HG03378 (cell line): ENCODE measurements around the gene DHCR24.

Experiments used
- ATAC-seq: cut with Tn5 transposase; IDR thresholded peaks from one replicate; pipeline ENCODE4 v1.9.1; 2021; ENCODE audit warnings: mild to moderate bottlenecking, moderate library complexity; ENCODE audit not compliant: unreplicated experiment

DHCR24 gene

DNA sequence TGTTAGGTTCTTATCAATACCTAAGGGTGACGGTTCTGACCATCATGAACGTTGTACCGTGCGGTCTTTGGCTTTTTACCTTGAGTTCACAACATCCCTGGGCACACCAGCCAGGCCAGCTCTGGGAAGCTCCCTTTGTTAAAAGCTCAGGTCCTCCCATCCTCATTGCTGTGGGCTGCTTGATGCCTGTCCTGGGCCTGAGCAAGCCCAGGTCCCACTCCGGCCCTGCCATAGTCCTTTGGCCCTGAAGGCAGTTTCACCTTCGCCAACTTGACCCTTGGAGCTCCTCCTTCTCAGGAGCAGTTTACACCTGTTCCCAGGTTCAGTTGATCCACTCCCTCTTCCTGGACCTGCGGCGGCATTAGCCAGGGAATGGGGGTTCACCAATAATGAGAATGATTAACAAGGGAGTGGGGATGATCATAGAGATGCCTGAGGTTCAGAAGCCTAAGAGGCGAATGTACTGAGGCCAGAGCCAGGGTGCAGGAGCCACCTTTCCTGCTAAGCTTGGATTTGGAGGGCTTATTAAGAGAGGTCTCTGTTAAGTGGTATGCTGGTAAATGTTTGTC, 40.2 kb downstream of the DHCR24 start:
- ATAC-seq: no peak

DNA sequence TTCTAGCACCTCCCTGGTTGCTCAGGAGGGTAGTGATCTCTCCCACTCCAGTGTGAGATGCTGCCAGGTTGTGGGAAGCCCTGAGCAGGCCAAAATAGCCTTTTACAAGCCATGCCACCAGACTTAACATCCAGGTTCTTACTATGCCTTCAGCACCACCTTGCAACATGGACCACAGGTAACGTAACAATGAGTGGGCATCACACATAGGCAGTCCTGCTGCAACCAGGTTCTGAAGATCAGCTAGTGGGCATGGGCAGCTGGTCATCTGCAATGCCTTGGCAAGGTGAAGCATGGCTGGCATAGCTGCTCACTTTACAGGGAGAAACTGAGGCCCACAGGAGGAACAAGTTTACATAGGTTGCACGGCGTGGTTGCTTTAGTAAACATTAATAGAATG, 40.7 kb downstream of the DHCR24 start:
- no peak for ATAC-seq

DNA sequence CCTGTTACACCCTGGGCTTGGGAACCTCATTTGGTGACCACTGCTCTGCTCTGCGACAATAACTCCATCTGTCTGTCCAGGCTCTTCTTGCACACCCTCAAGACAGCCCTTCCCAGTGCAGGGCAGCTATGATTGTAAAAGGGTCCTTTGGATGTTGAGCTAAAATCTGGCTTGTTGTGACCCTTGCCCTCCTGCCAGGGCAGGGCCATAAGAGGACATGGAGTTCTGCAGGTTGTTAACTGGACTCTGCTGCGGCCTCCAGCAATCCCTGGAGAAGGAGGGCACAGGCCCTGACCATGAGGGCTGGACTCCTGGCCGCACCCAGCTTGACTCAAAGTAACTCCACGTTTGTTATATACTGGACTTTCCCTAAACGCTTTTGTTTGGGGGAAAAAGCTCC, 41.2 kb downstream of the DHCR24 start:
- no peak for ATAC-seq

DNA sequence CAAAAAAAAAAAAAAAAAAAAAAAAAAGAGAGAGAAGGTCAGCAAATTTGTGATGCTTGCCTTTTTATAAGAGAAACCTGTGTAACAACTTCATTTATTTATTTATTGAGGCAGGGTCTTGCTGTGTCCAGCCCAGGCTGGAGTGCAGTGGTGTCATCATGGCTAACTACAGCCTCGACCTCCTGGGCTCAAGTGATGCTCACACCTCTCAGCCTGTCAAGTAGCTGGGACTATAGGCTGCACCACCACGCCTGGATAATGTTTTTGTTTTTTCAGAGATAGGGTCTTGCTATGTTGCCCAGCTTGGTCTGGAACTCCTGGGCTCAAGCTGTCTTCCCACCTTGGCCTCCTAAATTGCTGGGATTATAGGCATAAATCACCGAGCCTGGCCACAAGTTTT, 42.4 kb downstream of the DHCR24 start:
- no peak for ATAC-seq

DNA sequence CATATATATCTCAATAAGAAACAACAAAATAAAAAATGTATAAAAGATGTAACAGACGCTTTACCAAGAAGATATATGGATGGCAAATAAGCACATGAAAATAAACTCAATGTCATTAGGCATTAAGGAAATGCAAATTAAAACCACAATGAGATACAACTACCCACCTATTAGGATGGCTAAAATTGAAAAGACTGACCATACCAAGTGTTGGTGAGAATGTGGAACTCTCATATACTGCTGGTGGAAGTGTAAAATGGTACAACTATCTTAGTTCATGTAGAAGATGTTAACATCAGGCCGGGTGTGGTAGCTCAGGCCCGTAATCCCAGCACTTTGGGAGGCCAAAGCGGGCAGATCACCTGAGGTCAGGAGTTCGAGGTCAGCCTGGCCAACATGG, 43.5 kb downstream of the DHCR24 start:
- ATAC-seq: no peak

DNA sequence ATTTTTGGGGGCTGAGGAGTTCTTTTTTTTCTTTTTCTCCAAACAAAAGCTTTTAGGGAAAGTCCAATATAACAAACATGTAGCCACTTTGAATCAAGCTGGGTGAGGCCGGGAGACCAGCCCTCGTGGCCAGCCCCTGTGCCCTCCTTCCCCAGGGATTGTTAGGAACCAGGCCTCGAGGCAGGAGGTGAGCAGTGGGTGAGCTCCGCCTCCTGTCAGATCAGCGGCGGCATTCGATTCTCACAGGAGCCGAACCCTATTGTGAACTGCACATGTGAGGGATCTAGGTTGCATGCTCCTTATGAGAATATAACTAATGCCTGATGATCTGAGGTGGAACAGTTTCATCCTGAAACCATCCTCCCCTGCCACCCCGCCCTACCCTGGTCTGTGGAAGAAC, 44.0 kb downstream of the DHCR24 start:
- ATAC-seq: no peak

DNA sequence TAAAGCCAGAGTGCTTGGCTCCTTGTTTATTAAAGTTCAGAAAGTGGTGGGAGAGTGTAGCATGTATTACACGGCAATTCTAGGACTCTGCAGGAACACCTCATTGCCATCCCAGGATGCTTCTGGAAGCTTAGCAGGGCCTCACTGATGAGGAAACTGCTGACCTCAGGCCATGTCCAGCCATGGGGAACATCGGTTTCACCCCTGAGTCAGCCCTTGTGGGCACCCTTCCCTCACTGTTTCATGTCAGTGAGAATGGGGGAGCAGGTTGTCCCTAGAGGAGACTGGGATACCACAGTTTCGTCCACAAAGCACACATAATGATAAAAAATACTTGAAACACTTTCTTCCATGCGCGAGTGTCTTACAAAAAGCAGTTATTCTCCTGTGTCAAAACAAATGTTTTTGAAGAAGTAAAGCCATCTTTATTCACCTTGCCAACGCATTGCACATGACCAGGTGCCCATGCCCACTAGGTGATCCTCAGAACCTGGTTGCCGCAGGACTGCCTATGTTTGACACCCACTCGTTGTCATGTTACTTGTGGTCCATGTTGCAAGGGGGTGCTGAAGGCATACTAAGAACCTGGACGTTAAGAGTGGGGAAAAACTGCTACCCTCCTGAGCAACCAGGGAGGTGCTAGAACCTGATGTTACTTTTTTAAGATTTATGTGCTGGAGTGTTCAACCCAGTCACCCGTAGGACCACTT, 44.6 kb downstream of the DHCR24 start:
- ATAC-seq: no peak

DNA sequence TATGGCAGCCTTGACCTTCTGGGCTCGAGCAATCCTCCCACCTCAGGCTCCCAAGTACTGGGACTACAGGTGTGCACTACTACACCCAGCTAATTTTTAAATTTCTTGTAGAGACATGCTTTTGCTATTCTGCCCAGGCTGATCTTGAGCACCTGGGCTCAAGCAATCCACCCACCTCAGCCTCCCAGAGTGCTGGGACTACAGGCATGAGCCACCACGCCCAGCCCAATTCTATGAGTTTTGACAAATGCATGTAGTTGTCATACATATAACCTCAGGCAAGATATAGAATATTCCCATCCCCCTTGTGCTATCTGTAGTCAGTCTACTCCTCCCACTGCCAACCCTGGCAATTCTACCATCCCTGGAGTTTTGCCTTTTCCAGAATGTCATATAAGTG, 47.2 kb downstream of the DHCR24 start:
- no peak for ATAC-seq

DNA sequence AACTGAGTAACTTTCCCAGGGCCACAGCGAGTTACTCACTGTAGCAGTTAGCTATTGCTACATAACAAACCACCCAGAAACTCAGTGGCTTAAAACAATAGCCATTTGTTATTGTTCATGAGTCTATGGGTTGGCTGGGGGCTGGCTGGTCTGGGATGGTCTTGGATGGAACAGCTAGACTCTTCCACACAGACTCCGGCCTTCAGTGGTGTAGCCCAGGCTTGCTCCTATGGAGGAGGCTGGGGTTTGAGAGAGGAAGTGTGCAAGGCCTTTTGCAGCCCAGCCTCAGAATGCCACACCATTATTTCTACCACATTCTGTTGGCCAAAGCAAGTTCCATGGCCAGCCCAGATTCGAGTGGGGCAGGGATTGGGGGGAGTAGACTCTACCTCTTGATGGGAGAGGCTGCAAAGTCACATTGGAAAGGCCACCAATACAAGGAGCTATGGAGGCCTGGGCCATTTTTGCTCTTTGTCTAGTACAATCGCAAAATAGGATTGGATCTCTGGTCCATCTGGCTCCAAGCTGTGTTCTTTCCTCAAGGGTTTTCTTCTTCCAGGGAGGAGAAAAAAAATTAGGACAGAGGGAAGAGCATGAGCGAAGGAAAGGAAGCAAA, 48.3 kb downstream of the DHCR24 start:
- ATAC-seq: no peak

DNA sequence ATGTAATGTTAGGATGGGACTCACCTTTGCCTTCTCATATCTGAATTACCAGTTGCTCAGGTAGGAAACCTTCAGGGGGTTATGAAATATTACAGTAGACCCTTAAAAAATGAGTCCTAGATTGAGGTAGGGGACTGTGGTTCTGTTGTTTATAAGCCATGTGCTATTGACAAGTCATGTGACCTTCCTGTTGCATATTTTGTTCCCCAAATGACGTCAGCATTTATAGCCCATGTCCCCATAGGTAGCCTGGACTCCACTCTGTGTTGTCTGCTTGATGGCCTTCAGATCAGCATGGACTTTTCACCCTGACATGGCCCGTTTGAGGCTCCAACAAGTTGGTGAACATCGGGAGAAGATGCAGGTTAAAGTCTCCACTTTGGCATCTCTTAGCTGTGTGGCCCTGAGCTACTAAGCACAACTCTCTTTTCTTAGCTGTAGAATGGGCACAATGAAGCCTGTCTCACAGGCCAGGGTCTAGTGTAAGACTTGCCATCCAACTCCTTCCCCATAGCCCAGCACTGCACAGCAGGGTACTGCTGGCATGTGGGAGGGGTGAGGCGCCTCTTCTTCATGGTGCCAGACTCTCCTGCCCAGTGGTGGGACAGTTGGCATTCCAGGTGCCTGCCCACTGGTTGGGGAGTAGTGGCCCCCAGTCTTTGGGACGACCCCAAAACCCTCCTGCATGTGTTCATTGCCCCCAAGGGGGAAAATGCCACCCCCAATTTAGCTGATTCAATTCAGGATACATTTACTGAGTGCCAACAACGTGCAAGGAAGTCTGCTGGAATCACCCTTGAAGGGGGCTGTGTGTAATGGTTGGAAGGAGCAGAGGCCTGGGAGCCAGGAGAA, 49.8 kb downstream of the DHCR24 start:
- no peak for ATAC-seq

DNA sequence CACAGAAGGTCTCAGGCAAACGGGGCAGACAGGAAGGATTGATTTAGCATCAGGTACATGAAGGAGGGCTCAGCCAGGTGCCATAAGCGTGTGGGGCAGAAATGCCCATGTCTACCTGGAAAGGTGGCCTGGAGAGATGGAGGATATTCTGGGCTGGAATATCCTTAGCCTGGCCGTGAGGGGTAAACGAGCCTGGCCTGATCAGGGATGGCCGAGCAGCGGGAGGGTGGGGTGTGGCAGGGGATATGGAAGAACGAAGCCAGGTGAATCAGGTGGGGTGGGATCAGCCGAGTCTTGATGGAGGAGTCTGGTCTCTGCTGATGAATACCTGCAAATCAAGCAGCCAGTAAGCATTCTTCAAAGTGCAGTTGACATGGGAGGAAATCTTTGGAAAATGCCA, 50.4 kb downstream of the DHCR24 start:
- ATAC-seq: no peak

DNA sequence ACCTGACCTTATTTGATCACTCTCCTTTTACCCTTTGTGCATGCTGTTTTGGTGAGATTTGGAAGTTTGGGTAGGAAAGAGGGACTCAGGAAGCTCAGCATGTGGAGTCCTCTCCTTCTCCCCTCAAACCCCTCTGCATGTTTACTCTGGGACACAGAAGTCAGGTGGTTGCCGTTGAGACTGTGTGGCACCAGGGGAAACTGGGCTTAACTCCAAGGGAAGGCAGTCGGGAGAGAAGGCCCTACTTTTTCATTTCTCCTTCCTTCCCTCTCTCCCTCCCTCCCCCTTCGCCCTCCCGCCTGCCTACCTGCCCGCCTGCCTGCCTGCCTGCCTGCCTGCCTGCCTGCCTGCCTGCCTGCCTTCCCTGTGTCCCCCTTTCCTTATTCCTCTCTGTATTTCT, 51.0 kb downstream of the DHCR24 start:
- no peak for ATAC-seq

DNA sequence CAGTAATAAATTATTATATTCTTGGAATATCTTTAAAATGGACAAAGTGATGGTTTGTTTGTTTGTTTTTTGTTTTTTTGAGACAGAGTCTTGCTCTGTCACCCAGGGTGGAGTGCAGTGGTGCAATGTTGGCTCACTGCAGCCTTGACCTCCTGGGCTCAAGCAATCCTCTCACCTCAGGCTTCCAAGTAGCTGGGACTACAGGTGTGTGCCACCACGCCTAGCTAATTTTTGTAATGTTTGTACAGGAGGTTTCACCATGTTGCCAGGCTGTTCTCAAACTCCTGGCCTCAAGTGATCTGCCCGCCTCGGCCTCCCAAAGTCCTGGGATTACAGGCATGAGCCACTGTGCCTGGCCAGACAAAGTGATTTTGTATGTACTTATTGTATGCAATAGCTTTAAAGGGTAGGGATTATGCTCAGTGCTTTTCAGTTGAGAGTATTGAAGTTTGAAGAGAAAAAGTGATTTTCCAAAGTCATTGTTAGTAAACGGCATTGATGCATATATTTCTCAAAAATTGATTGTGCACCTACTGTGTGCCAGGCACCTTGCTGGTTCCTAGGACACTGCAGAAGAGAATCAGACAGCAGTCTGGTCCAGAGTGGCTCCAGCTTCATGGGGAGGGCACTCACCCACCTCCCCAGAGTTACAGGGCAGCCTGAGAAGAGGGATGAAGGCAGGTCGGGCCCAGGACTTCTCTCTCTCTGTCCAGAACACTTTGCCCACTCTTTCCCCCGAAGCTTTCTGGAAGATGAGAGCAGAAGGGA, 51.7 kb downstream of the DHCR24 start:
- ATAC-seq: no peak

DNA sequence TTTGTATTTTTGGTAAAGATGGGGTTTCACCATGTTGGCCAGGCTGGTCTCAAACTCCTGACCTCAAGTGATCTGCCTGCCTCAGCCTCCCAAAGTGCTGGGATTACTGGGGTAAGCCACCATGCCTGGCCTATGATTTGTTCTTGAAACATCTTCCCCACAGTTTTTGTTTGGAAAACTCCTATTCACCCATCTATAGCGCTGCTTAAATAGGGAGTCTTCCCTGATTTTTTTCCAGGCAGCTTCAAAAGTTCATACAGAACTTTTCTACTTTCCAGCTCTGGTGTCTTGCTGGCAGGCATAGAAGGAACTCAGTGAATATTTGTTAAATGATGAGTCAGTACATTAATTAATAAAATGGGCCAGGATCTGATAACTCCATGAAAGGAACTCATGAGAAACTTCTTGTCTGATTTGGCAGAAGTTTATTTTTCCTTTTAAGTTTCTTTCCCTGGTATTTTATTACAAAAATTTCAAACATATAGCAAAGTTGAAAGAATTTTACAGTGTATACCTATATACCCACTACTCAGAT, 52.9 kb downstream of the DHCR24 start:
- ATAC-seq: no peak

DNA sequence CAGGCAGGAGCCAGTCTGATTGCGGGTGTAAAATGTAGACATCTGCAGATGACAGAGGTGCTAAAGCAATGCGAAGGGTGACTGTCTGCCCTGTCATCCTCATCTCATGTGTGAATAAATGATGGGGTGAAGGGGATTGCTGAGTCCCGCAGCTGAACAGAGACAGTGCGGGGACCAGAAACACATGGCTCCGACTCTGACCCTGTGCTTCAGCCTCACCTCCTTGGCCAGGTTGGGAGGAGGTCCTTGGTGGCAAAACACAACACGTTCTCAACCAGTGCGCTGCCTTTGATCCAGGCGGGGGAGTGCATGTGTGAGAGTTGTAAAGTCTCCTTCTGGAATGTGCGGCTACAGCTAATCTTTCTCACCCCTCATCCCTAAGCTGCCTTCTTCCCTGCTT, 53.9 kb downstream of the DHCR24 start:
- ATAC-seq: no peak

DNA sequence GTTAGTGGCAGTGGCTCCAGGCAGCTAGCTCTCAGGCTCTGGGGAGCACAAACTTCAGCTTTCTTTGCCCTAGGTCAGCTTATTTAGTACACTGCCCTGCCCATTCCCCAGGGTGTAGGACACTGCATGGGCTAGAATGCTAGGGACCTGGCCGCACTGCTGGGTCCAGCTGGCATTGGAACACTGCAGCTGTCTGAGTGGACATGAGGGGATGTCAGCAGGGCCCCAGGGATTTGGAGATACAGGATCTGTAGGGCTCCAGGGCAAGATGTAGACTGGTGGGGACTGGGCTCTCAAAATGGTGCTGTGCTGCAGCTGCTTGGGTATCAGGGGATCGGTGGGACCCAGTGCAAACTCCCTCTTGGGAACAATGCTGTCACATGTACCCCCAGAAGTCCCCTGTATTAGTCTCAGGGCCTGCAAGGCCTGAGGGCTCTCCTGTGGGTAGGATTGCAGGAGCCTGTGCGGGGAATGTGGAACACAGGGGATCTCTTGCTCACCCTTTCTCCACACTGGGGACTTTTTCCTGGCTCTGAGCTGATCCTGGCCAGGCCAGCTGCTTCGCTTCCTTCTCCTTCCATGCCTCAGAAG, 60.7 kb downstream of the DHCR24 start:
- ATAC-seq: no peak

DNA sequence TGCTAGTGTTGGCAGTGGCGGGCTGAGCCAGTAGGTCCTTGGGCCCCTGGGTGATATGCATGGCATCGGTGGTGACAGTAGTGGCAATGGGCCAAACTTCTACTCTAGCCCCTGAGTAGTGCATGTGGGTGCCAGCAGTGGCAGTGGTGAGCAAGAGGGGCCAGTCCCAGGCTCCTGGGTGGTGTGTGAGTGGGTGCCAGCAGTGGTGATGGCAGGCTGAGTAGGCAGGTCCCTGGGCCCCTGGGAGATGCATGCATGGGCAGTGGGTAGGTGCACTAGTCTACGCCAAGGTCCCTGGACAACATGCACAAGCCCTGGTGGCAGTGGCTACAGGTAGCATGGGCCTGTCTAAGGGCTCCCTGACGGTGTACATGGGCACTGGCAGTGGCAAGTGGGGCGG, 61.3 kb downstream of the DHCR24 start:
- no peak for ATAC-seq

DNA sequence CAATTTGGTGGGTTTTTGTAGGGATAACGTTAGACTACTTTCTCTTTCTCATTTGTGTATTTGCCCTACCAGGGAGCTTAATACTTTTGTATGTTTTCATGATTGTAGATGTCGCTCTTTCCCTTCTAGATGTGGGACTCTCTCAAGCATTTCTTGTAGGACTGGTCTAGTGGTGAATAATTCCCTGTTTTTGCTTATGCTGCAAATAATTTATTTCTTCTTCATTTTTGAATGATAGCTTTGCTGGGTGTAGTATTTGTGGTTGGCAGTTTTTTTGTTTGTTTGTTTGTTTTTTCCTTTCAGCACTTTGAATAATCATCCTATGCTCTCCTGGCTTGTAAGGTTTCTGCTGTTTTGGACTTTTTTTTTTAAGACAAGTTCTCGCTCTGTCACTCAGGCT, 63.3 kb downstream of the DHCR24 start:
- ATAC-seq: no peak

DNA sequence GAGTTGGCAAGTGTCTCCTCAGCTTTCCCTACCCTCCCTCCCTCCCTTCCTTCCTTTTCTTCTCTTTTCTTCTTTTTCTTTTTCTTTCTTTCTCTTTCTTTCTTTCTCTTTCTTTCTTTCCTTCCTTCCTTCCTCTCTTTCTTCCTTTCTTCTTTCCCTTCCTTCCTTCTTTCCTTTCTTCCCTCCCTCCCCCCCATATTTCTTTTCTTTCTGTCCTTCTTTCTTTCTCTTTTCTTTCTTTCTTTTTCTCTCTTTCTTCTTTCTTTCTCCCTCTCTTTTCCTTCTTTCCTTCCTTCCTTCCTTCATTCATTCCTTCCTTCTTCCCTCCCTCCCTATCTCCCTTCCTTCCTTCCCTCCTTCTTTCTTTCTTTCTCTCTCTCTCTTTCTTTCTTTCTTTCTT, 67.3 kb downstream of the DHCR24 start:
- no peak for ATAC-seq

DNA sequence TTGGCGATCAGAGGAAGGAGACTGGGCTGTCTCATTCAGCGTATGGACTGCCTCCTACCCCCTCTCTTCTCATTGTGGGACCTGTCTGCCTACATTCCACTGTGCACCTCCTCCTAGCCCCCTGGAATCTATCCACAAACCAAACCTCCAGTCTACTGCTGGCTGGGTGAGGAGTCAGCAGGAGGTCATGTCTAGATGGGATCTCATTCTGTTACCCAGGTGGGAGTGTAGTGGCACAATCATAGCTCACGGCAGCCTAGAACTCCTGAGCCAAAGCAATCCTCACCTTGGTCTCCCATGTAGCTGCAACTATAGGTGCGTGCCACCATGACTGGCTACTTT, 67.8 kb downstream of the DHCR24 start:
- no peak for ATAC-seq
